HT1080 (cell line): ENCODE results near the gene DHX32. TPM values are rescaled to one million over a fixed set of nuclear protein-coding genes. Genes with fewer than 3 reads are reported as not detected.
A peak's percentile ranks its signal among the peaks of the same experiment; 100 is the strongest.
"Not testable (repeated sequence)": the region's sequence is repeated elsewhere in the genome, so short reads cannot be mapped to it uniquely, and the experiment has no call there.

ENCODE experiments used
- DNase-seq: peaks from one replicate; pipeline ENCODE4 v3.0.0-alpha.2; 2015; ENCODE audit warnings: low read depth
- polyA plus RNA-seq, 2 experiments: library from polyadenylated mRNA; depleted of rRNA; stranded (reverse); fragments of >200 nt; gene quantifications; 2 replicates each; pipeline ENCODE4 v1.2.3, GENCODE V29; 2015
- total RNA-seq: library from RNA; depleted of rRNA; stranded (reverse); fragments of >200 nt; shearing (Covaris generic); gene quantifications from 2 replicates; pipeline ENCODE4 v1.2.3, GENCODE V29; 2014; rRNA removed

Gene DHX32
- total RNA-seq, result 28.6 and 32.7 TPM in 2 replicates
- 31.4 and 35.8 TPM in 2 replicates for polyA plus RNA-seq (2015; cell fraction: cytosol; rRNA removed)
- 46.2 and 46.4 TPM in 2 replicates for polyA plus RNA-seq (2015; cell fraction: nucleus; rRNA removed)

- no peak for DNase-seq
Observed at GRCh38 chr10:125881192-125881591, at the start of gene DHX32. DHX32 (minus strand) TSS chr10:125881292; CDS start chr10:125880824, 468 bp downstream.

GRCh38 chr10:125929618-125930017 lies 48.5 kb upstream of the DHX32 start:
- DNase-seq, result no peak

GRCh38 chr10:125928928-125929585 lies 48.0 kb upstream of the DHX32 start:
- no peak for DNase-seq

GRCh38 chr10:125927265-125927664 lies 46.2 kb upstream of the DHX32 start:
- not testable (repeated sequence) for DNase-seq

GRCh38 chr10:125926247-125926646 lies 45.2 kb upstream of the DHX32 start:
- DNase-seq, result no peak

GRCh38 chr10:125925262-125925834 lies 44.3 kb upstream of the DHX32 start:
- DNase-seq, result no peak

GRCh38 chr10:125921643-125922306 lies 40.7 kb upstream of the DHX32 start:
- not testable (repeated sequence) for DNase-seq

- not testable (repeated sequence) for DNase-seq
Observed at GRCh38 chr10:125917704-125918361, 36.7 kb upstream of the DHX32 start.

- DNase-seq, result peak; percentile 15
Observed at GRCh38 chr10:125916977-125917376, 35.9 kb upstream of the DHX32 start.

- DNase-seq, result not testable (repeated sequence)
Observed at GRCh38 chr10:125913277-125913676, 32.2 kb upstream of the DHX32 start.

GRCh38 chr10:125911990-125912389 lies 30.9 kb upstream of the DHX32 start:
- DNase-seq, result no peak

- DNase-seq, result no peak
Observed at GRCh38 chr10:125911145-125911544, 30.1 kb upstream of the DHX32 start.

GRCh38 chr10:125909491-125909890 lies 28.4 kb upstream of the DHX32 start:
- not testable (repeated sequence) for DNase-seq

- DNase-seq, result not testable (repeated sequence)
Observed at GRCh38 chr10:125908813-125909212, 27.7 kb upstream of the DHX32 start.

GRCh38 chr10:125907598-125907997 lies 26.5 kb upstream of the DHX32 start:
- DNase-seq, result not testable (repeated sequence)

- DNase-seq, result not testable (repeated sequence)
Observed at GRCh38 chr10:125905069-125905994, 24.2 kb upstream of the DHX32 start.

GRCh38 chr10:125903135-125903640 lies 22.1 kb upstream of the DHX32 start:
- DNase-seq, result peak; percentile 30

GRCh38 chr10:125900963-125901362 lies 19.9 kb upstream of the DHX32 start:
- peak; percentile 83 for DNase-seq

GRCh38 chr10:125897317-125897716 lies 16.2 kb upstream of the DHX32 start:
- not testable (repeated sequence) for DNase-seq
